ENCODE data around the gene ADGRL1. TPM values are rescaled to one million over a fixed set of nuclear protein-coding genes. Genes with fewer than 3 reads are reported as not detected.

ADGRL1 gene
- total and polyA plus RNA-seq, 4 donors = 0.14 to 1.6 (median 0.53) TPM

DNA sequence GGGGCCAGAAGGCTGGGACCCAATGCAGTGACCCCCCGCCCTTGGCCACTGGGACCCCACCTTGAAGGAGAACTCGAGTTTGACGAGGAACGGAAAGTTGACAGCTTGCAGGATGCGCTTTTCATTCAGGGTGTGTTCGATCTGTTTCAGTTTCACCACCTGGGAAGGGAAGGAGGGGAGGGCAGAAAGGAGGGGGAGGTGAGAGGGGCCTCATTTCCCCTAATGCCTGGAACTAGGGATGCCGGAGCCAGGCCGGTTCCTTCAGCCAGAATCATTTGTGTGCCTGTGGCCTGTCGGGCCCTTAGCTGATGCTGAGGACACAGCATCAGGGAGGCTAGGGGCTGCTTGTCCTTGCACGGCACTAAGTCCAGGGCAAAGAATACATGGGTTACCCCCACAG, 103.2 kb downstream of the ADGRL1 start:
- Histone ChIP-seq H3K27ac (ENCODE audit: low read depth in 1 of 2, low read length in 2 of 2) (no peak overlapping the region), H3K27me3 (ENCODE audit: control insufficient read depth in 4 of 4, insufficient read depth in 4 of 4, low read length in 3 of 4) (no peaks in the 10 kb centered on the region), H3K4me3 (ENCODE audit: low read depth in 1 of 3, low read length in 3 of 3) (no peak overlapping the region), H3K4me1 (ENCODE audit: control insufficient read depth in 4 of 4, insufficient read depth in 4 of 4, low read length in 3 of 4) (no peaks in the 10 kb centered on the region), H3K9me3 (ENCODE audit: control insufficient read depth in 4 of 4, low read length in 3 of 4) (no peaks in the 10 kb centered on the region), H3K9ac (ENCODE audit: low read depth in 1 of 2, low read length in 2 of 2) (no peak overlapping the region), H3K36me3 (ENCODE audit: control insufficient read depth in 4 of 4, insufficient read depth in 3 of 4, low read depth in 1 of 4, low read length in 3 of 4) (peaks cover 15 to 51% (median 31%) of the 10 kb centered on the region in 4 donors)
- 93% methylated on average over 10 of the region's 10 CpGs for WGBS
- no peak for TF ChIP-seq TAF1 (conservative IDR thresholded peaks at IDR 0.05)
- TF ChIP-seq EGR1 (IDR thresholded peaks at IDR 0.05; ENCODE audit: low read depth in 2 of 2) = no peak
- TF ChIP-seq HNF4A (conservative IDR thresholded peaks at IDR 0.05) = no peak
- TF ChIP-seq, protein P1, sequence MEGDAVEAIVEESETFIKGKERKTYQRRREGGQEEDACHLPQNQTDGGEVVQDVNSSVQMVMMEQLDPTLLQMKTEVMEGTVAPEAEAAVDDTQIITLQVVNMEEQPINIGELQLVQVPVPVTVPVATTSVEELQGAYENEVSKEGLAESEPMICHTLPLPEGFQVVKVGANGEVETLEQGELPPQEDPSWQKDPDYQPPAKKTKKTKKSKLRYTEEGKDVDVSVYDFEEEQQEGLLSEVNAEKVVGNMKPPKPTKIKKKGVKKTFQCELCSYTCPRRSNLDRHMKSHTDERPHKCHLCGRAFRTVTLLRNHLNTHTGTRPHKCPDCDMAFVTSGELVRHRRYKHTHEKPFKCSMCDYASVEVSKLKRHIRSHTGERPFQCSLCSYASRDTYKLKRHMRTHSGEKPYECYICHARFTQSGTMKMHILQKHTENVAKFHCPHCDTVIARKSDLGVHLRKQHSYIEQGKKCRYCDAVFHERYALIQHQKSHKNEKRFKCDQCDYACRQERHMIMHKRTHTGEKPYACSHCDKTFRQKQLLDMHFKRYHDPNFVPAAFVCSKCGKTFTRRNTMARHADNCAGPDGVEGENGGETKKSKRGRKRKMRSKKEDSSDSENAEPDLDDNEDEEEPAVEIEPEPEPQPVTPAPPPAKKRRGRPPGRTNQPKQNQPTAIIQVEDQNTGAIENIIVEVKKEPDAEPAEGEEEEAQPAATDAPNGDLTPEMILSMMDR (IDR thresholded peaks at IDR 0.05; ENCODE audit: low read depth, low read length, missing input control) = no peak
- TF ChIP-seq, protein P2, sequence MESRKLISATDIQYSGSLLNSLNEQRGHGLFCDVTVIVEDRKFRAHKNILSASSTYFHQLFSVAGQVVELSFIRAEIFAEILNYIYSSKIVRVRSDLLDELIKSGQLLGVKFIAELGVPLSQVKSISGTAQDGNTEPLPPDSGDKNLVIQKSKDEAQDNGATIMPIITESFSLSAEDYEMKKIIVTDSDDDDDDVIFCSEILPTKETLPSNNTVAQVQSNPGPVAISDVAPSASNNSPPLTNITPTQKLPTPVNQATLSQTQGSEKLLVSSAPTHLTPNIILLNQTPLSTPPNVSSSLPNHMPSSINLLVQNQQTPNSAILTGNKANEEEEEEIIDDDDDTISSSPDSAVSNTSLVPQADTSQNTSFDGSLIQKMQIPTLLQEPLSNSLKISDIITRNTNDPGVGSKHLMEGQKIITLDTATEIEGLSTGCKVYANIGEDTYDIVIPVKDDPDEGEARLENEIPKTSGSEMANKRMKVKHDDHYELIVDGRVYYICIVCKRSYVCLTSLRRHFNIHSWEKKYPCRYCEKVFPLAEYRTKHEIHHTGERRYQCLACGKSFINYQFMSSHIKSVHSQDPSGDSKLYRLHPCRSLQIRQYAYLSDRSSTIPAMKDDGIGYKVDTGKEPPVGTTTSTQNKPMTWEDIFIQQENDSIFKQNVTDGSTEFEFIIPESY (IDR thresholded peaks at IDR 0.05) = no peak
- TF ChIP-seq YY1 (IDR thresholded peaks at IDR 0.05) = no peak
- no peak for TF ChIP-seq FOXA1 (IDR thresholded peaks at IDR 0.05)
- TF ChIP-seq SP1 (IDR thresholded peaks at IDR 0.05) = no peak
- TF ChIP-seq FOXA2 (IDR thresholded peaks at IDR 0.05) = no peak
- no peak for TF ChIP-seq GABPA (IDR thresholded peaks at IDR 0.05 in 1 of 2, conservative IDR thresholded peaks at IDR 0.05 in 1 of 2)
- TF ChIP-seq, protein P3, sequence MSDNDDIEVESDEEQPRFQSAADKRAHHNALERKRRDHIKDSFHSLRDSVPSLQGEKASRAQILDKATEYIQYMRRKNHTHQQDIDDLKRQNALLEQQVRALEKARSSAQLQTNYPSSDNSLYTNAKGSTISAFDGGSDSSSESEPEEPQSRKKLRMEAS (IDR thresholded peaks at IDR 0.05) = no peak
- TF ChIP-seq REST (IDR thresholded peaks at IDR 0.05) = no peak
- TF ChIP-seq HNF4G (IDR thresholded peaks at IDR 0.05) = no peak
- no peak for TF ChIP-seq JUND (IDR thresholded peaks at IDR 0.05)
- TF ChIP-seq RAD21 (IDR thresholded peaks at IDR 0.05) = no peak
- DNase-seq (ENCODE audit: low spot score) = no peak

GRCh38 chr19:14102102-14102696, 103.8 kb downstream of the ADGRL1 start:
- TF ChIP-seq YY1 (IDR thresholded peaks at IDR 0.05) (no peak), RXRA (IDR thresholded peaks at IDR 0.05) (no peak)
- TF ChIP-seq, protein P2 (IDR thresholded peaks at IDR 0.05) = no peak
- DNase-seq (ENCODE audit: low spot score) = no peak
- no peak overlapping the region for H3K27ac ChIP-seq (ENCODE audit: low read depth in 1 of 2, low read length in 2 of 2)
- H3K9ac ChIP-seq (ENCODE audit: low read depth in 1 of 2, low read length in 2 of 2) = no peak overlapping the region
- peaks cover 18 to 55% (median 31%) of the 10 kb centered on the region in 4 donors for H3K36me3 ChIP-seq (ENCODE audit: control insufficient read depth in 4 of 4, insufficient read depth in 3 of 4, low read depth in 1 of 4, low read length in 3 of 4)
- WGBS = 80% methylated on average over 11 of the region's 11 CpGs
- no peaks in the 10 kb centered on the region for H3K4me1 ChIP-seq (ENCODE audit: control insufficient read depth in 4 of 4, insufficient read depth in 4 of 4, low read length in 3 of 4)
- H3K27me3 ChIP-seq (ENCODE audit: control insufficient read depth in 4 of 4, insufficient read depth in 4 of 4, low read length in 3 of 4) = no peaks in the 10 kb centered on the region
- no peak overlapping the region for H3K4me3 ChIP-seq (ENCODE audit: low read depth in 1 of 3, low read length in 3 of 3)
- H3K9me3 ChIP-seq (ENCODE audit: control insufficient read depth in 4 of 4, low read length in 3 of 4) = no peaks in the 10 kb centered on the region
